Posterior cingulate gyrus (tissue), 11 donors: ENCODE data around the gene PTPDC1.
A peak's percentile ranks its signal among the peaks of the same experiment; 100 is the strongest.

Experiments
- DNase-seq, 10 donors: peaks; one replicate each; pipeline versions ENCODE4 v3.0.0 to v3.0.0-alpha.2; 2020 to 2021; ENCODE audit warnings: mixed read lengths in 3 of 10
- intact Hi-C: fragments of 100-400 bp; cut with DNase I; formaldehyde crosslinking; loops from one replicate; pipeline ENCODE4 v1.15.1; 2023

The PTPDC1 gene

GRCh38 chr9:94084314-94084713, at the start of gene PTPDC1:
Gene PTPDC1, plus strand, starts transcription at chr9:94084464. Its CDS starts 67 bp downstream, at chr9:94084531.
- peak; percentile 40 to 96 (median 70) for DNase-seq
- intact Hi-C loops: loop anchor here (5.0 kb wide), 1 partner anchor 83 kb away; no protein-coding TSS in a partner anchor

- intact Hi-C loops: no loop called here
- no peak for DNase-seq
These were observed 49.8 kb upstream of the PTPDC1 start for GRCh38 chr9:94034511-94034910.

DNA sequence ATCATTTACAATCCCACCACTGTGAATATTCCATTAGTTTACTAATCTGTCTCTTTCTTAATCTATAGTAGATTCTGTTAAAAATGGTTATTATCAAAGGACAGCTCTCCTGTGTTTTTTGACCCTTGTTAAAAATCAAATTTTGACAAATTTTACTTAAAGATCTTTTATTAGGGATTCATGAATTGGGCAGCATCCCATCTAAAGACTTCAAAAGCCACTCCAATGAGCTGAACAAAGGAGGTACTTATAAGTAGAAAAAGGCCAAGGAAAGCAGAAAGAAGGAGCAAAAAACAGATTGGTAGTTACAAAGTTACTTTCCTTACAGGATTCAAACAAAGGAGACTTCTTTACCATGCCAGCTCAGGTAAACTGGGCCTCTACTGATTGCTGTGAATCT, 44.5 kb upstream of the PTPDC1 start:
- no peak for DNase-seq
- intact Hi-C loops: no loop called here

DNA sequence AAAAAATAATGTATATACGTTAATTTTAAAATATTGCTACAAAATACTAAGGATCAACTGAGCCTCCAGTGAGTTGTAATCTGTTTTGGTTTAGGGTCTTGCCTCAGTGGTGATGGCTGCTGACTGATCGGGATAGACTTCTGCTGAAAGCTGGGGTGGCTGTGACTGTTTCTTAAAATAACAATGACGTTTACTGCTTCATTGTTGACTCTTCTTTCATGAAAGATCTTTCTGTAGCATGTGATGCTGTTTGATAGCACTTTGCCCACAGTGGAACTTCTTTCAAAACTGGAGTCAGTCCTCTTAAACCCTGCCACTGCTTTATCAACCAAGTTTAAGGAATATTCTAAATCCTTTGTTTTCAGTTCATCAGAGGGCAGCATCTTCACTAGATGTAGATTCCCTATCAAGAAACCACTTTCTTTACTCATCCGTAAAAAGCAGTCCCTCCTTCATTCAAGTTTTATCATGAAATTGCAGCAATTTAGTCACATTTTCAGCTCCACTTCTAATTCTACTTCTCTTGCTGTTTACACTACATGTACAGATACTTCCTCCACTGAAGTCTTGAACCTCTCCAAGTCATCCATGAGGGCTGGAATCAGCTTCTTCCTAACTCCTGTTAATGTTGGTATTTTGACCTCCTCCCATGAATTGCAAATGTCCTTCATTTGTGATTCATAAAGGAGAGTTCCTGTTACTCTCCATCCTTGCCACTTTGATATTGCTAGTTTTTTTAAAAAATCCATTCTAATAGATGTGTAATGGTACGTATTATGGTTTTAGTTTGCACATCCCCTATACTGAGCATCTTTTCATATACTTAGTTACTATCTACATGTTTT, 41.5 kb upstream of the PTPDC1 start:
- intact Hi-C loops: no loop called here

GRCh38 chr9:94054716-94055115, 29.5 kb upstream of the PTPDC1 start:
- no peak for DNase-seq
- intact Hi-C loops: no loop called here

More for the DNA sequence above, 41.5 kb upstream of the PTPDC1 start:
- no peak for DNase-seq

- intact Hi-C loops: no loop called here
- no peak for DNase-seq
These were observed 27.8 kb upstream of the PTPDC1 start for GRCh38 chr9:94056442-94056974.

DNA sequence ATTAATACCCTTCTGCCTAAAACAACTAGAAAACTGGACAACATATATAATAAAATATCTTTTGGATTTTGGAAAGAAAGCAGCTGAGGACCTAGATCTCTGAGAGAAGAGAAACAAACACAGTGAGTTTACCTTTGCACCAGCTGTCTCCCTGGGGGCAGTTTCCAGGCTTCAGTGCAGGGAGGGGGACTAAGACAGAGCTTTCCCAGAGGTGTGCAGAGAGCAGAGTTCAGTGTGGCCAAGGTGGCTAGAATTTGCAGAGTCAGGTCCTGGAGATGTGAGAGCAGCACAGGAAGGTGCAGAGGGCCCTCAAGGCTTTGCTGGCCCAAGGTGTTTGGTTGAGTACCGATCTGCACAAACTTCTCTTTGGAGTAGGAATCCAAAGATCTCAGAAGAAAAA, 26.3 kb upstream of the PTPDC1 start:
- DNase-seq: no peak
- intact Hi-C loops: no loop called here

GRCh38 chr9:94061864-94062263, 22.4 kb upstream of the PTPDC1 start:
- intact Hi-C loops: no loop called here
- no peak for DNase-seq

GRCh38 chr9:94065535-94065961, 18.7 kb upstream of the PTPDC1 start:
- intact Hi-C loops: loop anchor here (1.0 kb wide), 1 partner anchor 148 kb away; no protein-coding TSS in a partner anchor
- peak in 8 of 10 donors; percentile 32 to 91 (median 77) for DNase-seq

DNA sequence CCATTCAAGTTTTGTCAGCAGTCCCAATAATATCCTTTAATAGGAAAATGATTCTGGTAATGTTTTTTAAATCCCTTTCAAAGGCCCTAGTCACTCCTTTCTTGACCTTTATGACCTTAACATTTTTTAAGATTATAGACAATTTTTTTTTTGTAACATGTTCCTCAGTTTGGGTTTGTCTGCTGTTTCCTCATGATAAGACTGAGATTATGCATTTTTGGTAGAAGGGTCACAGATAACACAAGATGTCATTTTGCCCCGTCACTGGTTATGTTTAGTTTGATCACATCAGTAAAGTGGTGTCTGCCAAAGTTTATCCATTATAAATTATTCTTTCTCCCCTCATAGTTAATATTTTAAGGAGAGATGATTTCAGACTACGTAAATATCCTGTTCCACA, 16.0 kb upstream of the PTPDC1 start:
- no peak for DNase-seq
- intact Hi-C loops: no loop called here

- DNase-seq: no peak
- intact Hi-C loops: no loop called here
These were observed 7.7 kb upstream of the PTPDC1 start for GRCh38 chr9:94076557-94076956.

GRCh38 chr9:94078086-94078485, 6.2 kb upstream of the PTPDC1 start:
- no peak for DNase-seq
- intact Hi-C loops: no loop called here

DNA sequence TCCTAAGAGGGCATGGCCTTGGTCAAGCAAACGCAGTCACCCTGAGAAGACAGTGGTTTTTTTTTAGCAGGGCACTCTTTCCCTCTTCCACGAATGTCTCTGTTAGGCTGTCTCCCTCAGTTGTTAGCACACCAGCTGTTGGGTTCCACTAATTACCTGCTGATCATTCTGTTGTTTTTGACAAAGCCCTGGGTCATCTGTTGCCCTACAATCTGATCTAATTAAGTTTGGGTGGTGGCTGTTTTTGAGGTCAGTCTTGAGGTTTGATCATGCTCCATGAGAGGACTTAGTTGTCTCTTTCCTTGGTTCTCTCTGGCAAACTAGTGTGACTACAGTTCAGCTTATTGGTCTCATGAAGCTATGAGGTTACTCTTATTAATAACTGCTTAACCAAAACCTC, 5.0 kb upstream of the PTPDC1 start:
- intact Hi-C loops: no loop called here
- DNase-seq: no peak

DNA sequence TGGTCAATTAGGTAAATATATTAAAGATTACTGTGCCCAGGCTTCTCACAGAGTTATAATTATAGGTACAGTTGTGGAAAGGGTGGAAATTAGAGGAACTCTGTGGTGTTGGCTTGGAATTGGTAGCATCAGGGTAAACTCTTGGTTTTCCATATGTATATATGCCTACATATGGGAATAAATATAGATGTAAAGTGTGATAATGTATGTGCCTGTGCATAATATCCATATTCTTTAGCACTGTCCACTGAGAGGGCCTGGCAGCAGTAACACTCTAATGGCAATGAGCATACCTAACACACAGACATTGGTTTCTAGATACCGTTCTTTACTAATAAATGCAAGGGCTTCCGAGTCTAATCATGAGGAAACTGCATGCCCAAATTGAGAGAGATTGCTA, 4.0 kb upstream of the PTPDC1 start:
- DNase-seq: no peak
- intact Hi-C loops: loop anchor here (5.0 kb wide), 1 partner anchor 87 kb away; no protein-coding TSS in a partner anchor

DNA sequence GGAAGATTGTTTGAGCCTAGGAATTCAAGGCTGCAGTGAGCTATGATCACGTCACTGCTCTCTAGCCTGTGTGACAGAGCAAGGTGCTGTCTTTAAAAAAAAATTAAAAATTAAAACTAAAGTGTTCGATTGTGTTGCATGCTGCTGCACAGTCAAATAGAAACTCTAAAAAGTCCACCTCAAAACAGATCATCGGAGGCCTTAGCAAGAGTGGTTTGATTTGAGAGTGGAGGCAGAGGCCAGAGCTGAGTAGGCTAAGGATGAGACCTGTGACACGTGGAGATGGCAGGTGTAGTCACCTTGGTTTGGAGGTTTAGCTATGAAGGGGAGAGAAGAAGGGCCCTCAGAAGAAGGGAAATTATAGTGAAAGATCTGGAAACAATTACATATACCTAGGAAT, 2.8 kb upstream of the PTPDC1 start:
- intact Hi-C loops: loop anchor here (5.0 kb wide), 1 partner anchor 86 kb away; no protein-coding TSS in a partner anchor
- DNase-seq: no peak

GRCh38 chr9:94081864-94082463, 2.3 kb upstream of the PTPDC1 start:
- DNase-seq: peak in 1 of 10 donors; percentile 66
- intact Hi-C loops: loop anchor here (5.0 kb wide), 1 partner anchor 85 kb away; no protein-coding TSS in a partner anchor

GRCh38 chr9:94082553-94082952, 1.7 kb upstream of the PTPDC1 start:
- intact Hi-C loops: loop anchor here (5.0 kb wide), 1 partner anchor 85 kb away; no protein-coding TSS in a partner anchor
- DNase-seq: no peak

DNA sequence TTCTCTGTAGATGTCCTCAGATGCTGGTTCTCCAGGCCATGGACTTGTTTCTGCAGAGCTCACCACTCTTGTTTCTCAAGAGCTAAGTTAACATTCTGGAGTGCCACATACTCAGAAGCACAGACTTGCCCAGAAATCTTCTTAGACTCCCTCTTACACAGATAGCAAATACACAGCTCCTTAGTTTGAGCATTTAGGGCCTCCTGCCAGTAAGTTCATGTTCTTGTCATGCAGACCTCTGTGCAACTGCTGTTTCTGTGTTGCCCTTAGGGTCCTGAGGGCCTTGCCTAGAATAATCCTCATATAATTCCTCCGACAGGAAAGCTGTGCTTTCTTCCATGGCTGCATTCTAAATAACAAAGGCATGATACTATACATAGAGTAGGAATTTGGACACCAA, 1.3 kb upstream of the PTPDC1 start:
- no peak for DNase-seq
- intact Hi-C loops: loop anchor here (5.0 kb wide), 1 partner anchor 84 kb away; no protein-coding TSS in a partner anchor

DNA sequence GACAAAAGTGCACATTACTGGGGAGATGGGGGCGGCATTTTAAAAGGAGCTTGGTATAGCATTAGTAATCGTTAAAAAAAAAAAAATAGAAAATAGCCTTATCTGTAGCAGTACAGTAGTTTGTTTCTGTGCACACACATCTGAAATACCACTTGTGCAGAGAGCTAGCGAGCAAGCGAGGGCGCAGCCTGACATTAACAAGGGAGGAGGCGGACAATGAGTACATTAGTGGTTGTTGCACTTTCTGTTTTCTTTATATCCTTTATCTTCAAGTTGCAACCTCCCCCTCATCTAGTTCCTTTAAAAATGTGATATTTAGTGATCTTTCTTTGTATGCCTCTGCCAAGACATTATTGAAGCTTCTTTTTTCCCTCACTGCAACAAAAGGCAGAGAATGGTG, 880 bp upstream of the PTPDC1 start:
- DNase-seq: peak in 9 of 10 donors; percentile 28 to 92 (median 54)
- intact Hi-C loops: loop anchor here (5.0 kb wide), 1 partner anchor 84 kb away; no protein-coding TSS in a partner anchor

- DNase-seq: peak in 1 of 10 donors; percentile 57
- intact Hi-C loops: no loop called here
These were observed 887 bp downstream of the PTPDC1 start for GRCh38 chr9:94085062-94085639.
